ENCODE measurements around the gene GRIK5.

GRIK5 gene

DNA sequence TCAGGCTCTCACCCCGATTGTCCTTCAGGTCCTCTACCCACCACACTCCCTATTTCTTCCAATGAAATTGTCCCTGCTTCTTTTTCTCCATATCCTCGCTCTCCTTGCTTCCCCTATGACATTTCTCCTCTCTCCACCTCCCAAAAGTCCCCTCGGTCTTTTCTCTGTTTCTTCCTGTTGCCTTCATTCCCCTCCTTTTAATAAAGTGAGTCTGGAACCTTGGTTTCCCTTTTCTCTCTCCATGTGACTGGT is 5.3 kb upstream of the GRIK5 start:
- no peak for DNase-seq

DNA sequence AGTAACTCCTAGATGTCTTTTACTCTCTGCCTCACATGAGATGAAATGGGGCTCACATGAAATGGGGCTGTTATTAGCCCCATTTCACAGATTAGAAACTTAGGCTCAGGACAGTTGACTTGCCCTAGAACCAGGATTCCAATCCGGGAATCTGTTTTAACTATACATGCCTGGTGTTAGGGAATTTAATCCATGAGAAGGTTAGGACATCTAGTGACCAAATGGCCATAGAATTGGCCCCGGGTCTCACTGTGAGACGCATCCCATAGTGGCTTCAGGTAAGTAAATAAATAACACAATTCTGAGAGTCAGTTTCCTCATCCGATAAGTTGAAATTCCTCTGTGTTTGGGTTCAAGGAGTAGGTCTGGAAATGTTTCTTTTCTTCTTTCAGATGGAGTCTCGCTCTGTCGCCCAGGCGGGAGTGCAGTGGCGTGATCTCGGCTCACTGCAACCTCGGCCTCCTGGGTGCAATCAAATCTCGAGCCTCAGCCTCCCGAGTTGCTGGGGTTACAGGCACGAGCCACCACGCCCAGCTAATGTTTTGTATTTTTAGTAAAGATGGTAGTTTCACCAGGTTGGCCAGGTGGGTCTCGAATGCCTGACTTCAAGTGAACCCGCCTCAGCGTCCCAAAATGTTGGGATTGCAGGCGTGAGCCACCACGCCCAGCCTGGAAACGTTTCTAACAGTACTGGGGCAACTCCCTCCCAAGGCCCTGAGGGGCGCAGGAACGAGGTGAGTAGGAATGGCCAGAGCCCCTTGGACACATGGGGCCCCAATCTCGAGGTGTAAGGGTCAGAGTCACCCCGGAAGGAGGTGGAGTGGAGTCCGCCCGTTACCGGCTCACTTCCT is 4.7 kb upstream of the GRIK5 start:
- no peak for DNase-seq

- no peak for DNase-seq
Observed at GRCh38 chr19:42071247-42071646, 1.2 kb upstream of the GRIK5 start.

GRCh38 chr19:42068756-42069571 is 1.0 kb downstream of the GRIK5 start:
- DNase-seq = no peak

DNA sequence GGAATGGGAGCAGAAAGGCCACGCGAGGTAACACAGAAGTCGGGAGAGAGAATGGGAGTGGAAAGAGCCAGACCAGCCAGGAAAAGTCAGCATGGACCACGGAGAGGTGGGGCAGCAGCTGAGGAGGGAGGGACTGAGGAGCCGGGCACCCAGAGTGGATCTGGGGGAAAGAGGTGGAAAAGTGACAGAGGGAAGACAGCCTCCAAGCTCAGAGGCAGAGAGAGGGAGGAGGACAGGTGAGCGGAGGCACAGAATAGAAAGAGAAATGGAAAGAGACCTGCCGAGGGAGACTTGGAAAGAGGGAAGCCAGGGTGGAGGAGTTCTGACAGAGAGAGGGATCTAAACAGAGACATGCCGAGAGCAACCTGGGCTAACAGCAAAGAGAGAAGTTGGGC is 1.6 kb downstream of the GRIK5 start:
- DNase-seq = no peak

GRCh38 chr19:42067315-42067888 is 2.6 kb downstream of the GRIK5 start:
- no peak for DNase-seq

GRCh38 chr19:42066075-42066754 is 3.8 kb downstream of the GRIK5 start:
- DNase-seq = peak in 1 of 2 experiments; percentile 17

- DNase-seq = no peak
Observed at GRCh38 chr19:42065511-42065910, 4.5 kb downstream of the GRIK5 start.

DNA sequence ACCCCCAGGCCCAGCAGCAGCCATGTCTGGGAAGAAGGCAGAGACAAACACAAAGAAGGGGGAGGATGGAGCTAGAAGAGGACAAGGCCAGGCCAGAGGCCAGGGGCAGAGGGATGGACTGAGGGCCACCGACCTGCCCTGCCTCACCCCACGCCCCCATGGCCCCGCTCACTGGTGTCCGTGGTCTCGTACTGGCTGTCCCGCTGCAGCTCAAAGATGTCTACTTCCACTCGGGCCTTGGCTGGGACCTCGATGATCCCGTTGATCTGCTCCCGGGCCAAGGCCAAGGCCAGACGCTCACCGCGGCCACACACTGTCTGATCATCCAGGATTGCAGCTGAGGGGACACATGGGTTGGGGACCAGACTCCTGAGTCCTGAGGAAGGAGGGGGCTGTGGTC is 5.0 kb downstream of the GRIK5 start:
- DNase-seq = no peak

DNA sequence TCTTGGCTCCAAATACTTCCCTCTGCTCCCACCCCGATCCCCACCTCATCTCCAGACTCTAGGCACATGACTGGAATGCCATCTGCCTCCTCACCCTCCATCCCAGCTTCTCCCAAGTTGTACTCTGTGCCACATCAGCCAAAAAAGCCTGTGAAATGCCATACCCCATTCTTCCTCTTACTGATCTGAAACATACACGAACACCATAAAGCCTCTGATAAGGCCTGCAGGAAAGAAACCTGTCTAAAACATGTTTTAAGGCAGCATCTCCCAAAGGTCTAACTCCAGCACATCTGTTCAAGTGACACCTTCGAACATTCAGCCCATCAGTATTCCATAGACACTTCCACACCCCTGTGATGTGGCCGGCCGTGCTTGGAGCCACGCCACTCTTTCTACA is 5.6 kb downstream of the GRIK5 start:
- no peak for DNase-seq

DNA sequence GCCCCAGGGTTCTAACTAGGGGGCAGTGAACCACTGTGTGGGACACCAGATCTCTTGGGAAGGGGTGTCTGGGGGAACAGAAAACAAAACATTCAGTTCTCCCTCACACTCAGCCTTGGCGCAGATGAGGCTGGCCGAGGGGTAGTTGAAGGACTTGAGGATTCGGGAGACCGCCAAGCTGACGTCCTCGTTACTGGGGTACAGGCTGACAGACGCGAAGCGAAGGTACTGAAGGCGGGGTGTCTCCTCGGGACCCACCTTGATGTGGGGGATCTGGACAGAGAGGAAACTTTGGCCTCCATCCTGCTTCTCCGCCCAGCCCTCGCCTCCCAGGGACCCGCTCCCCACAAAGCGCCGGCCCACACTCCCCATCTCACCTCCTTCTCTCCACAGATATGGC is 7.6 kb downstream of the GRIK5 start:
- no peak for DNase-seq

- no peak for DNase-seq
Observed at GRCh38 chr19:42060117-42060516, 9.9 kb downstream of the GRIK5 start.

GRCh38 chr19:42059196-42059595 is 10.8 kb downstream of the GRIK5 start:
- no peak for DNase-seq

DNA sequence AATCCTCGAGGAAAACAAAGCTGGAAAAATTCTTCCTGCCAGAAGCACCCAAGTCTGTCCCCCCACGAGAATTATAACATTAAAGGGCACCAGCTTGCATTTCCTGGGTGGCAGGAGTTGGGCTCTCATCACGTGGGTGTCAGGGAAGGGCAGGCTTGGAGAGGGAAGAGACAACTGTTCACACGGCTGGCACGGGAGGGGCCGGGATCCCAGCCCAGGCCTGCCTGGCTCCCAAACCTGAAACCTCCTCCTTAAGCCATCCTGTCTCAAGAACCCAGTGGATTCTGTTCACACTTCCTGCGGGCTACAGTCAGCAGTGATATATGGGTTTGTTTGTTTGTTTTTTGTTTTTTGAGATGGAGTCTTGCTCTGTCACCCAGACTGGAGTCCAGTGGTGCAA is 12.2 kb downstream of the GRIK5 start:
- no peak for DNase-seq

GRCh38 chr19:42054205-42054604 is 15.8 kb downstream of the GRIK5 start:
- no peak for DNase-seq

DNA sequence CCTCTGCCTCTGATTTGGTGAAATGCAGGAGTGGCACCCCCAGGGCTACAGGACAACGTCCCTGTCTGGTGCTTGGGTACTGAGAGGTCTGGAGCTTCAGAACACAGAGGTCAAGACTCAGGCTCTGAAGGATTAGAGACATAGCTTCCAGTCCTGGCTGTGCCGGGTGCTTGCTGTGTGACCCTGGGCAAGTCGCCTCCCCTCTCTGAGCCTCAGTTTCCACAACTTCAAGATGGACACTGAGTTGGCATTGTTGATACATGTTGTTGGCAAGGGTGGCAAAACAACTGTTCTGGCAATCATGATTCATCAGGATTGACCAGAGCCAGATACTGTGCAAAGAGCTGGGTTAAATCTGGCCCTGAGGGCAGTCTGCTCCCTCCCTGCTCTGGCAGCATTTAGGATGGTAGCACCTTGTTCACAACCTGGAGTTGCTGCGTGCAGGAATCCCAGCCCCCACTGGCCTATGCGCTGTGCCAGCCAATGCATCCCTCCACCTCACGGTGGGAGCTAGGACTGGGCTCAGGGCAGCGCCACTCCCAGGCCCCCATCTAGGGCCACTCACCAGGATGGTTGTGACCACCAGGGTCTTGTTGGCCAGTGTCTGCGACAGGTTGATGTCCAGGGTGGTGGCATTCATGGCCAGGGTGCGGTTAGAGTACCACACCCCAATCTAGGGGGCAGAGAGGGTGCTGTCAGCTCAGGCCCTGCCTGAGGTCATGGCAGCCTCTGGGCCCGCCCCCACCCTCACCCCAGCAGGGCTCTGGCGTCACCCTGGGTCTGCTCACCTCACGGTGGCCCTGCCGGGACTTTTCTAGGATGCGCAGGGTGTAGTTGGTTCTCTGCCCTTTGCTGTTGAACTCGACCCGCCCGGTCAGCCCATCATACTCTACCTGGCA is 16.7 kb downstream of the GRIK5 start:
- no peak for DNase-seq

DNA sequence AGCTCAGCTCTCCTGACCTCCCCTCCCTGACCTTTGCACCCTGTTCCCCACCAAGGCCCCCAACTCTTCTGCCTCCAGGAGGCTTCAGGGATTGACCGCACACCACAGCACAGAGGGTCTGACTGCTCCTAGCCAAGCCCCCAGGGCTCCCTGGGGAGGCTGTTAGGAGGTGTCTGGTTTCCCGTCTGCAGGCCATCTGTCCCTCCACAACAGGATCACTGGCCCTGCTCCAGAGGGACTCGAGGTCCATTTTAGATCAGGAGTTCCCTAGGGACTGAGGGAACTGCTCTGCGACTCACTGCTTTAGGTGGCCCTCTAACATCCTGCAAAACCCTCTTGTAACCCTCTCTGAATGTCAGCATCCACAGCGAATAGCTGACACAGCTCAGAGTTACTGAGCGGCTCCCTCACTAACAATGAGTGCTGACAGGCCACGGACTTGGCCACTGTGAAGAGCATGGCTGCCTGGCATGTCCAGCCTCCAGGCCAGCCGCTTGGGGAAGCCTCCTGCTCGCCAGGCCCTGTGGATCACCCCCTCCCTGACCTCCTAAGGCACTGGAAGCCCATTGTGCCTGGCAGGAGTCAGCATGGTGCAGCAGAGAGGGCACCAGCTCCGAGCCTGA is 17.7 kb downstream of the GRIK5 start:
- no peak for DNase-seq

DNA sequence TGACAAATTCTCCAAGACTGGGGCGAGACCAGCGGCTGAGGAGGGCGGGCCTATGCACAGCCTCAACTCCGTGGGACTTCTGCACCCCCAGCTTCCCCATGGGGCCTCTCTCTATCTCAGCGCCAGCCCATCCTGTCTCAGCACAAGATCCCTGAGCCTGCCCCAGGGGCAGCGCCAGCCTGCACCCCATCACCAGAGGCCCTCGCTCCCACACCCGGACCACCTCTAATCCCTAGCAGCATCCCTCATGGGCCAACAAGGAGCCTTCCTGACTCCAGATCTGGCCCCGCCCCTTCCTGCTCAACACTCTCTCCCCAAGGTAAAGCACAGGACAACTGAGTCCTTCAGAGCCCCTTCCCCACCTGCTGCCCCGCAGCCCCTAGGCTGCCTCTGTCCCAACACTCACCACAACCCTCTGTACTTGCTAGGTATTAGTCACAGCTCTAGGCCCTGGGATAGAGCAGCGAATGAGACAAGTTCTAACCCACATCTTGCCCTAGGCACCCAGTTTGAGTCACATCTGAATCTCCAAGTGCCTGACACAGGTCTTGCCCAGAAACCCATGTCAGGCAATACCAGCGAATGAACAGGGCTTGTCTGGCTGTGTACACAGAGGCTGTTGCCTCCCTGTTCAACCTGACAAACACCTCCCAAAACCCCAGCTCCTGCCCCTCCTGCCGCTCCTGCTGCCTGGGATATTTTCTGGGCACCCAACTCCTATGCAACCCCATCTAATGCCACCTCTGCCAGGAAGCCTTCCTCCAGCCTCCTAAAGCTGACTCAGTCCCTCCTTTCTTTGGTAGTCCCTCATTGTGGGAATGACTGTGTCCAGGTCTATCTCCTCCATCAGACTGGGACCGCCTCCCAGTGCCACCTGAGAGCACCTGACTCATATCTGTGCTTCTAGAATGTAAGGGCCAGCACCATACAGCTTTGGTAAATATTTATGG is 18.6 kb downstream of the GRIK5 start:
- no peak for DNase-seq

DNA sequence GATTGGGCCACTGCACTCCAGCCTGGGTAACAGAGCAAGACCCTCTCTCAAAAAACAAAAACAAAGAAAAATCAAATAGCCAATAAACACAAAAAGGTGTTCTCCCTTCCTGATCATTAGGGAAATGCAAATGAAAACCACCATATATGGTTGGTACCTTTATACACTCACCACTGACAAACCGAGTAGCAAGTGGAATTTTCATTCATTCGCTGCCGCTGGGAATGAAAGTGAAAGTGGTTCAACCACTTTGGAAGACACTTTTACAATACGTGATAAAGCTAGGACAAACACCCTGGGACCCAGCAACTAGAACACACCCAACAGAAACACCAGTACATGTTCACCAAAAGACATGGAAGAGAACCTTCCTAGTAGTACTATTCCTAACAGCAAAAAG is 21.0 kb downstream of the GRIK5 start:
- no peak for DNase-seq

- no peak for DNase-seq
Observed at GRCh38 chr19:42045575-42045974, 24.4 kb downstream of the GRIK5 start.
